Fibroblast of villous mesenchyme (primary cell): ENCODE measurements around the gene CHTOP. TPM values are rescaled to one million over a fixed set of nuclear protein-coding genes. Genes with fewer than 3 reads are reported as not detected.
A peak's percentile ranks its signal among the peaks of the same experiment; 100 is the strongest.

Source experiments
- DNase-seq: peaks from one replicate; pipeline ENCODE4 v3.0.0-alpha.2; 2010; ENCODE audit warnings: low read depth
- H3K4me3 ChIP-seq: 2 replicates; pipeline ENCODE4 v1.5.1; 2011; ENCODE audit warnings: low read depth, mild to moderate bottlenecking, low read length
- CTCF ChIP-seq: IDR thresholded peaks from 2 replicates; pipeline ENCODE4 v1.5.1; 2012; ENCODE audit warnings: low read depth, mild to moderate bottlenecking, low read length; ENCODE audit not compliant: insufficient read depth
- total RNA-seq: library from RNA; depleted of rRNA; stranded (reverse); fragments of >200 nt; gene quantifications from 2 replicates; pipeline ENCODE4 v1.2.3, GENCODE V29; 2012

The CHTOP gene
- total RNA-seq, 1 donor, result 47.9 TPM

GRCh38 chr1:153630384-153630783, 3.5 kb upstream of the CHTOP start:
- no peak for TF ChIP-seq CTCF
- no peak overlapping the region for H3K4me3 ChIP-seq
- DNase-seq, result no peak

GRCh38 chr1:153631047-153632022, 2.5 kb upstream of the CHTOP start:
- no peak for DNase-seq
- TF ChIP-seq CTCF, result no peak
- H3K4me3 ChIP-seq, result no peak overlapping the region

- no peak for DNase-seq
- no peak for TF ChIP-seq CTCF
- peak overlapping the region; percentile 50 for H3K4me3 ChIP-seq
These were observed 609 bp upstream of the CHTOP start for GRCh38 chr1:153633161-153633753.

GRCh38 chr1:153635872-153636271, 2.0 kb downstream of the CHTOP start:
- TF ChIP-seq CTCF, result no peak
- DNase-seq, result no peak
- peak overlapping the region; percentile 100 for H3K4me3 ChIP-seq

GRCh38 chr1:153636312-153636711, 2.4 kb downstream of the CHTOP start:
- H3K4me3 ChIP-seq, result no peak overlapping the region
- DNase-seq, result no peak
- TF ChIP-seq CTCF, result no peak

- no peak for TF ChIP-seq CTCF
- H3K4me3 ChIP-seq, result no peak overlapping the region
- DNase-seq, result no peak
These were observed 4.4 kb downstream of the CHTOP start for GRCh38 chr1:153638261-153638660.
